GM19468 (cell line): ENCODE data around the gene RBM26.
"Not testable (repeated sequence)": the region's sequence is repeated elsewhere in the genome, so short reads cannot be mapped to it uniquely, and the experiment has no call there.

Experiments used
- ATAC-seq: cut with Tn5 transposase; IDR thresholded peaks from one replicate; pipeline ENCODE4 v1.9.1; 2021; ENCODE audit warnings: mild to moderate bottlenecking, moderate library complexity, moderate number of reproducible peaks; ENCODE audit not compliant: unreplicated experiment; ENCODE audit errors: extremely low read depth

The RBM26 gene

GRCh38 chr13:79392882-79393563 is 13.0 kb downstream of the RBM26 start:
- ATAC-seq = no peak

DNA sequence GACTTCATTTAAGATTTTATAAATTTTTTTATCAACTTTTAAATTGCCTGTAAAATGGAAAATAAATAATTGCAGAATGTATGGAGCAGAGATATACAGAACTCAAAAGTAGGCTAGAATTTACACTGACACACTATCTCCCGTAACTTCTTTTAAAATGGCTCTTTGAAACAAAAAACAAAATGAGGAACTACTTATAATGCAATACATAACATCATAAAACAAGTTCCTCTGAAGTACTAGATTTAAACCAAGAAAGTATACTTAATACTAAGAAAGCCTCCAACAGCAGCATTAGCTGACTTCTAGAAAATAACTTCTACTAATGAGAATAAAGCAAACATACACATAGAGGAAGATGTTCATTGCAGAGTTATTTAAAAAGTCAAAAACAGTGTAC is 17.0 kb downstream of the RBM26 start:
- no peak for ATAC-seq

DNA sequence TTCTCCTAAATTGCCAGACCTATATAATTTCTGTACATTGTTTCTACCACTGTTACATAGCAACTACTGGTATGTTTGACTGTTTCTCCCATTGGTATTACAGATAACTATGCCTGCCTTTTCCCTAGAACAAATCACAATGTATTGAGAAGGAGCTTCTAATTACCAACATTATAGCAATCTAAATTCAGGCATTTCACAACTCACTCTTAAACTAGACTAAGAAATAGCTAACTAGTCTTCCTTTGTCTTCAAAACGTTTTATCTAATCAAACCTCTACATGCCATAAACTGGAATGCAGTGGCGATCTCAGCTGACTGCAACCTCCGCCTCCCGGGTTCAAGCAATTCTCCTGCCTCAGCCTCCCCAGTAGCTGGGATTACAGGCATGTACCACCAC is 18.2 kb downstream of the RBM26 start:
- no peak for ATAC-seq

- ATAC-seq = no peak
Observed at GRCh38 chr13:79386125-79386826, 19.8 kb downstream of the RBM26 start.

DNA sequence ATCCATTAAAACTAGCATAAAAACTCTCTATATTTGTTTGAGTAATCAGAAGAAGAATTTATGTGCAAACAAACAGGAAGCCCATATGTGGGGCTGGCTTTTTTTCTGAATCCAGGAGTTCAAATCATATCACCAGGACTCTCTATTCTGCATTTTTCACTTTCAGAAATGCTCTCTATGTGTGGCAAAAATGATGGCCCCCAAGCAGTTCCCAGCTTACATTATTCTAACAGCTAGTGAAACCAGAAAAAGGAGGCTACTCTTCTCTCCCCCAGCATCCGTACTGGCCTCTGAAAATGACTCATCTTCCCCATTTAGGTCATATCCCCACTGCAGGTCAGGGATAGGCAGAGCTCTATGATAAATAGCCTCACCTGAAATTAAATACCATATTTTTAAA is 20.4 kb downstream of the RBM26 start:
- peak; percentile 79 for ATAC-seq

- no peak for ATAC-seq
Observed at GRCh38 chr13:79384022-79384610, 21.9 kb downstream of the RBM26 start.

DNA sequence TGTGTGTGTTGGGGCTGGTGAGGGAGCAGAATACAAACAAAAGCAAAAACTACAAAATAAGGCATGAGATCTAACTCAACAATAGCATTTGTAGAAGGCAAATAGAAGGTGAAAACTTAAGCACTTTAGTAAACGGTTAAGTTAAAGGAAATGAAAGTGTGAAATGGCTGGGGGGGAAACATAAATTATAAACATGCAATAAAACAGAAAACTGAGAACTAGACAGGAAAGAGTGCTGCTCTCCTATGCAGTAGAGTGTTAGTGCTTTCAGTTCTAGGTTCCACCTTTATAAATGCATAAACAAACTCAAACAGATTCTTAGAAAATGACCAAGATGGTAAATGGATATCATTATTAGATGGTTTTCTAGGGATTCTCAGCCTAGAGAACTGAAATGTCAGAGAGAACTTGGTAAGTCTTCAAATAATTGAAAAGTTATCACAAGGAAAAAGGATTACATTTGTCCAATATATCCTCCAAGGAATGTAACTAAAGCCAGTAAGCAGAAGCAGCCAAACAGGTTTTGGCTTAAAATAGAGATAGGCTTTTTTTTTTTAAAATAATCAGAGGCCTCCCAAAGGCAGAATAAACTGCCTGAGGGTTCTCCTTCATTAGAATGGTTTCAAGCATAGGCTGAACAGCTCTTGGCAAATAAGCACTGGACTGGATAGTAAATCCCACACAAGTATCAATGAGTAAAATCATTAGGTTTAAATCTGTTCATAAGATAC is 23.3 kb downstream of the RBM26 start:
- peak; percentile 26 for ATAC-seq

GRCh38 chr13:79380997-79381396 is 25.1 kb downstream of the RBM26 start:
- ATAC-seq = no peak

DNA sequence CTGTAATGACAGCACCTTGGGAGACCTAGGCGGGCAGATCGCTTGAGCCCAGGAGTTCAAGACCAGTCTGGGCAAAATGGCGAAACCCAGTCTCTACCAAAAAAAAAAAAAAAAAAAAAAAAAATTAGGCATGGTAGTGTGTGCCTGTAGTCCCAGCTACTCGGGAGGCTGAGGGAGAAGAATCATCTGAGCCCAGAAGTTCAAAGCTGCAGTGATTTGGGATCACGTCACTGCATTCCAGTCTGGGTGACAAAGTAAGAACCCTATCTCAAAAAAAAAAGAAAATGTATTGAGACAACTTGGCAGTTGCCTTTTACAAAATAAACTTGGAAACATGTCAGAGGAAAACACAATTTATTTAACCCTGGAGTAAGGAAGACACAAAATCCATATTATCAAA is 26.8 kb downstream of the RBM26 start:
- no peak for ATAC-seq

GRCh38 chr13:79376843-79377242 is 29.2 kb downstream of the RBM26 start:
- ATAC-seq = no peak

- no peak for ATAC-seq
Observed at GRCh38 chr13:79374578-79374977, 31.5 kb downstream of the RBM26 start.

DNA sequence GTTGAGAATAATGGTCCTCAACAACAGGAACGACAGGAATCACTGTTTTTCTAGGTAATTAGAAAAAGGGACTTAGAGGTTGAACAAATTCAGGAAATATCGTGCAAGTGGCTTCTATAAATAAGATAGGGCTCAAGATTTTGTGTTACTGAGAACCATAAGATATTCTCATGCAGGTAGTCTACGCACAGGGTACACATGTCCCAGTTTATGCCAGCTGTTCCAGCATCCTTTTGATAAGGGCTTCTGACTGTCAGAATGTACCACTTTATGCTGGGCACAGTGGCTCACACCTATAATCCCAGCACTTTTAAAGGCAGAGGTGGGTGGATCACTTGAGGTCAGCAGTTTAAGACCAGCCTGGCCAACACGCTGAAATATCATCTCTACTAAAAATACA is 32.1 kb downstream of the RBM26 start:
- ATAC-seq = no peak

GRCh38 chr13:79369226-79369625 is 36.8 kb downstream of the RBM26 start:
- no peak for ATAC-seq

DNA sequence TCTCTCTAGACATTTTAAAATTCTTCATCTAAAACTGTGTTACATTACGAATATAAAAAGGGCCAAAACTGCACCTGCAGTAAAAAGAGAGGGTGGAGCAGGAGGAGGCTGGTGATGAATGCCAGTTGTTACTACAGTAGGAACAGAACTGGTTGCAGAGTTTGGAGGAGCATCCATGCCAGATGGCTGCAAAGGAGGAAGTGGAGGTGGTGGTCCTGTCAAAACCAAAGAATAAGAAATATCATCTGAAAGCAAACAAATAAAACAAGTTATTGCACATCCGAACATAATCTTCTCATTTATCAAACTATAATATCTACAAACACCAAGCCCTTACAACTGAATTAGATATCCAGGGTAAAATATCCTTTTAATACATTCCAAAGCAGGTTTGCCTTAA is 40.1 kb downstream of the RBM26 start:
- no peak for ATAC-seq

DNA sequence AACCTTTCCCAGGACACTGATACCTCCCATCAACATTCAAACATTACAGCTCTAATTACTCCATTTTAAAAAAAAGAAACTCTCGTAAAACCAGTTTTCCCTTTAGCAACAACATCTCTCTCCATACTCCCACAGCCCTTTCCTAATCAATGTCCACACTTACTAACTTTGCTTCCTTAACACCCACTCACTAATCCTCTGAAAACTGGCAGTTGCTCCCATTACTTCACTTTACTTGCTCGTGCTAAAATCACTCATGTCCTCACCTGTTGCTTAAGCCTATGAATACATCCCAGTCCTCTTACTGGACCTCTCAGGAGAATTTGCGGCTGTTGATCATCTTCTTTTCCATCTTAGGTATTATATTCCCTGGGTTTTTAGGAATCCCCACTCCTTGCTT is 44.8 kb downstream of the RBM26 start:
- no peak for ATAC-seq

GRCh38 chr13:79360095-79360494 is 46.0 kb downstream of the RBM26 start:
- ATAC-seq = peak; percentile 12

DNA sequence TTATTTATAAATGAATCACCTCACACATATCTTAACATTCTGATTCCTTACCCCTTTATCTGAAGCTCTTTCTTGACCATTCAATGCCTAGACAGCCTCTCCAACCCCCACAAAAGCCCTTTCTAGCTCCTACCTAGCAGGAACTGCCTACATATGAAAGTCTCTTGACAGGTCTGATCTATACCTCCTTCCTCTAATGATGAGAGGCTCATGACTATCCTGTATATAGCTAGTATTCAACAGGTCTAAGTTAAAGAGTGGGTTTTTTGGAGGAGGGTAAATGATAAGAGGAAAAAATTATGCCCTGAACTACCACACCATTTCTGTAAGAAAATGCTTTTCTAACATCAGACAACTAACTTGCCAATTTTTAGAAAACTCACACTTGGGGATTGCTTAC is 47.0 kb downstream of the RBM26 start:
- ATAC-seq = no peak

DNA sequence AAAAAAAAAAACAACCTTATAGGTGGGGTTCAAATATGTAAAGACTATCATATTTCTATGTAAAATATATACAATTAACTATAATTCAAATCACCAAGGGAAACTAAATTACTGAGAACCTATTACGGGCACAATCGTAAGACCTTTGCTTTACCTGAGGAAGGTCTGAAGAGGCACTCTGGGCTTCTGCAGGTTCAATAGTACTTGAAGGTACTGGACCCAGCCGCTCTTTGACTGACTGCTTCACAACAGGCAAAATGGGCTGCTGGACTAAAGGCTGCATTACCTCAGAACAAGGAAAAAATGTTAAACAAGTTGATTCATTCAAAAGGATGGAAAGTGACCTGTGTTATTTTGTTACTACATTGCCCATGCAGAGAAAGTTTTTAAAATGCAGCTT is 51.8 kb downstream of the RBM26 start:
- ATAC-seq = no peak

GRCh38 chr13:79353693-79354092 is 52.4 kb downstream of the RBM26 start:
- no peak for ATAC-seq

DNA sequence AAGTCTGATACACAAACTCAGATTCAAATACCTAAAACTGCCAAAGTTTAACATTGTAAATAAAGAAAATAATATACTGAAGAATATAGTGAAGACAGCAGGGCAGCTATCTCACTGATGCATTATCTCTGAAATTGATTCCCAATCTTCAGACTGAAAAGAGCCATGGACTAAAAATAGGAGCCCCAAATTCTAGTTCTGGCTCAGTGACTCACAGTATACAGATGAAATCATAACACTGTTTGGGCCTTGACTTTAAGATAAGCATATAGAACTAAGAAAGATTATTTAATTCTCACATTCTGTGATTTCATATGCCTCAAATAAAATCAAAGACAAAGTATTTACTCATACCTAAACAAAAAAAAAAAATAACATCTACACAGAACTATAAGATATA is 53.9 kb downstream of the RBM26 start:
- no peak for ATAC-seq

- ATAC-seq = not testable (repeated sequence)
Observed at GRCh38 chr13:79349608-79350007, 56.4 kb downstream of the RBM26 start.
